ENCODE data around the gene ART4.

ART4 gene

DNA sequence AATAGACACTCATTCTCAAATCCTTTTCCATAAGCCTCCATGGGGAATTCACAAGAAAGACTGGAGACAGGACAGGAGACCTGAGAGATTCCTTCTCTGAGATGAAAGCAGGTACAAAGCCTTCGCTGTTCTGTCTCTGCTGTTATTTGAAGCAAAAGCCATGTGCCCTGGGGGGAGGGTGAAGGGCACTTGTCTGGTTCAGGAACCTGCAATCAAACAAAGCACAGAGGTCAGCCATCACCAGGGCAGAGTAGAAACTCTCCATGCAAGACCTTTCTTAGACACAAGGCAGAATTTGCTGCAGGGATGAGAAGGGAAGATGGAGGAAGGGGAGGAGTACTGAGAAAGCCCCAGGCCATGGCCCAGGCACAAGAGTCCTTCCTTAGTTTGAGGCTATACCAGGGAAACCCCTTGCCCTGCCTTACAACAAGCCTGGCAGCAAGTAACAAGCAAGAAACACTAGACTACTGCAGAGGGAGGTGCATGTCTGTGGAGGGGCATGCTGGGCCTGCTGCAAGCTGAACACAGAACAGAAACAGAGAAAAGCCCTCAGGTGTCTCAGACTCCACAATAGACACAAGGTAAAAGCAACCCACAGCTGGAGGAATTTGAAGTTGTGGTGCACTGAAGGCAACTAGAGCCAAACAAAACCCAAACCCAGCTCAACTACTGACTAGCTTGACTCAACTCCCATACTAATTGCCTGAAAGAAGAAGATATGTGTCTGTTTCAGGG lies 7.8 kb upstream of the ART4 start:
- DNase-seq, result no peak

DNA sequence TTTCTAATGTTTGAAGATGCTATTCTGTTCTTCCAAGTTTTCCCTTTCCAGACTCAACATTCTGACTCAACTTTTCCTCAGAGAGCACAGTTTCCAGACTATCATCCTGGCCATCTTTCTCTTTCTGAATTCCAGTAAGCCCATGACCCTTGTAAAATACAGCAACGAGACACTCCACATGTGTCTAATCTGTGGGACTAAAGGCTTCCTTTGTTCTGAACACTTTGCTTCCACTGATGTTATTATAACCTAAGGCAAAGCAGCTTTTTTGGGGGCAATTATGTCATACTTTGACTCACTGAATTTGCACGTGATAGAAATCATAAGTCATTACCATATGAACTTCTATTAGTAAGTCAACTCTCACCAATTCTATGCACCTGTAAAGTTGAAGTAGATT lies 6.3 kb upstream of the ART4 start:
- no peak for DNase-seq

DNA sequence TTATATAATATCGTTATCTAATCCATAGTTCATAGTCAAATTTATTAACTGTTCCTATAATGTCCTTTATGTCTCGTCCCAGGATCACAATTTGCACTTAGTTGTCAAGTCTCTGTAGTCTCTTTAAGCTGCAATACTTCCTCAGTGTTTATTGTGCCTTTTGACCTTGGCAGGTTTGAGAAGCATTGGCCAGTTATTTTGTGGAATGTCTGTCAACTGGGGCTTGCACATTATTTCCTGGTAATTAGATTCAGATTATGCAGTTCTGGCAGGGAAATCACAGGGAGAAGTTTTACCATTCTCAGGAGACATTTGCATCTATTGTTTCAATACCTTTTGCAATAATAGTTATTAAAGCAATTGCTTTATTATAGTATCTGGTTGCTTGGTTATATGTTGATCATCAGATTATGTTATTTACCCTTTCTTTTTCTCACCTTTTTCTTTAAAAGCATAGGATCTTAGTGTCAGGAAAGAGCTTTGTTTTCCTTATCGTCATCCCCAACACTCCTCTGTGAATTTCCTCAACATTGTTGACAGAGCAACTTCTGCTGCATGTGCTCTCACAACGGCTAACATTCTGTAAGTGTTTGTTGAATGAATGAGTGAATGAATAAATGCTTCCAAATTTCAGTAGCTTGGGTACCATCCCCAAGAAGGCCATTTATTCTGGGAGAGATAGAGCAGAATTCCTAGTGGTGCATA lies 3.7 kb upstream of the ART4 start:
- no peak for DNase-seq

DNA sequence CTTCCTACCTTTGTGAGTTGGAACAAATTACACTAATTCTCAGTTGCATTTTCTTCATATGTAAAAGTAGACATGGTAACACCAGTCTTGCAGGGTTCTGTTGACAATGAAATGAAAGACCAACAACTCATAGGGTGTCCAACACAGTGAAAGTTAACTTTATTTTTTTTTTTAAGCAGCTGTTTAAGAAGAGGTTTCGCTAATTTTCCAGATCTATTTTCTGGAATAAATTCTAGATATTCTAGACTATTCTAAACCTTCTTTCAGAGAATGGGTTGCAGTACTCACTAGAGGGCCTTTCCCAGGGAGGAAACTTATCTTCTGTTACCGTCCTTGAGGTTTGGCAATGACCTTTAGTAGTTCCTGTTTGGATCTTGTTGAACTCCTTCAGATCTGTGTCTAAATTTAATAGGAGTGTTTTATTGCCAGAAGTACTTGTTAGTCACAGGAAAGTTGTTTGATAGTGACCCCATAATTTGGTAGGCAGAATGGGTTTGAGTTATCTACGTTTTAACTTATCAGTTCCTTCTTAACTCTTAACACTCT lies 2.8 kb upstream of the ART4 start:
- no peak for DNase-seq

DNA sequence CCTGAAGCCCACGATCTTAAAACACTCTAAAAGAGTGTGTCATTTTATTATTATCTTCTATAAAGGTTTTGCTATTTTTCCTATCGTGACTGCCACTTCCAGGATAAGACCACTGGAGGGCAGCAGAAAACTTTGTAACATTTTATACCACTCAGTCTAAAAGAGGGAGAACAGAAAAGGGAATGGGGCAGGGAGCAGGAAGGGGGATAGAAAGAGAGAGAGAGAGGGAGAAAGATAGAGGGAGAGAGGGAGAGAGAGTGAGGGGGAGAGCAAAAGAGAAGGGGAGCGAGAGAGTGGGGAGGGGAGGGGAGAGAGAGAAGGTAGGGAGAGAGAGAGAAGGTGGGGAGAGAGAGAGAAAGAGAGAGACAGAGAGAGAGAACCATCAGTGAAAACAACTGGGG lies 2.0 kb upstream of the ART4 start:
- no peak for DNase-seq

DNA sequence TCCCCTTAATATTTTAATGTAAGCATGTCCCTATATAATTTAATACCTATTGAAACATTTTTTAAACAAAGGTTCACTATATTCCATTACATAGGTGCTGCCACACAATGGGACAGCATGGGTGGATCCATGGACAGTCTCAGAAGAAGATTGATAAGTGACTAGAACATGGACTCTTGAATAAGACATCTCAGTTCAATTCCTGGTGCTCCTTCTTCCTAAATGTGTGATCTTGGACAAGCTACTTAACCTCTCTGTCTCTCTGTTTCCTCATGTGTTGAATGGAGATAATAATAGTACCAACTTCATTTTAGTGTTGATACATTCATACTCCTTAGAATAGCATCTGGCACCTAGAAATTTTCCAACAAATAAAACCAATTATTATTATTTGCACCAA lies 1.1 kb upstream of the ART4 start:
- DNase-seq, result no peak

DNA sequence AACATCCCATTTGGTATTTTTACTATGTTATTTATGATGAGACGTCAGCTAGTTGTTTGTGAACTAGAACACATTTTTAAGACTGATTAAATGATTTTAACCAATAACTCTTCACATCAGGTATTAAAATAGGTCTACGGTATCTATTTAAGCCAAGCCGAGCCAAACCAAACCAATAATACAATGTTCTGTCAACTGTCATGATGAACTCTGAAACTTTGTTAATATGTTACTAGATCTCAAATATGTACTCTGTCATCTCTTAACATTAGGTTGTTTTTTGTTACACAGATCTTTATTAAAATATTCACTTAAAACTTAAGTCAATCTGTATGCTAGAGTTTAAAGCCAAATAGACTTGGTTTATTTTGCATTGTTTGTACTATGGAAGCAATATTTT lies 1.0 kb downstream of the ART4 start:
- no peak for DNase-seq

DNA sequence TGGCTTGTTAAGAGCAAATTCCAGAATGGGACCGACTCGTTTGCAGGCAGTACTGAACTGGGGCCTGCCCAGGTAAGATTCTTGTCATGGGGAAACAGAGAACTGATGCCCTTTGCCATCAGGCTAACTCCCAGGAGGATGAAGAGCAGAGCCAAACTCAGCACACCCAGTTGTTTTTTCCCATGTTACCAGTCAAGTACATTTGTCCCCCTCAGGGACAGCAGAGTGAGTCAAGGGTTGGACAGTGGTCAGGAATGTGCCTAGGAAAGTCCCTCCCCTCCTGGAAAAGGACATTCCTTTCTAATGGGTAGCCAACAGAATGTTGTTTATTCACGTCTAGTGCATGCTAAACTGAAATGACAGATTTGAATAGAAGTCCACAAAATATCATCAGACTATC lies 1.6 kb downstream of the ART4 start:
- DNase-seq, result no peak

DNA sequence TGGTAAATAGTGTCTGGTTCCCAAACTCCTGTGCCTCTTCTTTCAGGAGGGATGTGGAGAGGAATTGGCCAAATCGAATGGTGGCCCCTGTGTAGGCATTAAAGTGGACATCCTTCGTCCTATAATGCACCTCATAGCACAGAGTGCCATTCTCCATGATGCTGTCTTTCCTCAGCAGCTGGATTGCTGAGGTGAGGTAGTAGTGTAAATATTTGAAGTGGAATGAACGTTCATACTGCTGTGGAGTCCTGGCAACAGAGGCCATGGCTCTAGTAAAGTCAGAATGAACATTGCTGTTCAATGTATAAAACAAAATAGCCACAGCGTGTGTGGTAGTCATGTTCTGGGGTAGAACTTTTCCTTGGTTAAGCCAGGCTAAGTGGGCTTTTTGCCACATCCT lies 2.7 kb downstream of the ART4 start:
- no peak for DNase-seq

DNA sequence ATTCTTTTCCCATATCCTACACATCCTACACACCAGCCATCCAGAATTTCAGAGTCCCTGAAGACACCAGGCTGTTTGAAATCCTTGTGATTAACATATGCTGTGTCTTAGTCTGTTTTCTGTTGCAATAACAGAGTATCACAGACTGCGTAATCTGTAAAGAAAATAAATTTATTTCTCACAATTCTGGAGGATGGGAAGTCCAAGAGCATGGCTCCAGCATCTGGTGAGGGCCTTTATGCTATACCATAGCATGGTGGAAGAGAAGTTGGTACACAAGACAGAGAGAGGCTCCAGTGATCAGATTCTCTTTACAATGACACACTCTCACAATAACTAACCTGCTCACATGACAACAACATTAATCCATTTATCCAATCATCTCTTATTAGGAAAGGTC lies 4.1 kb downstream of the ART4 start:
- DNase-seq, result no peak

DNA sequence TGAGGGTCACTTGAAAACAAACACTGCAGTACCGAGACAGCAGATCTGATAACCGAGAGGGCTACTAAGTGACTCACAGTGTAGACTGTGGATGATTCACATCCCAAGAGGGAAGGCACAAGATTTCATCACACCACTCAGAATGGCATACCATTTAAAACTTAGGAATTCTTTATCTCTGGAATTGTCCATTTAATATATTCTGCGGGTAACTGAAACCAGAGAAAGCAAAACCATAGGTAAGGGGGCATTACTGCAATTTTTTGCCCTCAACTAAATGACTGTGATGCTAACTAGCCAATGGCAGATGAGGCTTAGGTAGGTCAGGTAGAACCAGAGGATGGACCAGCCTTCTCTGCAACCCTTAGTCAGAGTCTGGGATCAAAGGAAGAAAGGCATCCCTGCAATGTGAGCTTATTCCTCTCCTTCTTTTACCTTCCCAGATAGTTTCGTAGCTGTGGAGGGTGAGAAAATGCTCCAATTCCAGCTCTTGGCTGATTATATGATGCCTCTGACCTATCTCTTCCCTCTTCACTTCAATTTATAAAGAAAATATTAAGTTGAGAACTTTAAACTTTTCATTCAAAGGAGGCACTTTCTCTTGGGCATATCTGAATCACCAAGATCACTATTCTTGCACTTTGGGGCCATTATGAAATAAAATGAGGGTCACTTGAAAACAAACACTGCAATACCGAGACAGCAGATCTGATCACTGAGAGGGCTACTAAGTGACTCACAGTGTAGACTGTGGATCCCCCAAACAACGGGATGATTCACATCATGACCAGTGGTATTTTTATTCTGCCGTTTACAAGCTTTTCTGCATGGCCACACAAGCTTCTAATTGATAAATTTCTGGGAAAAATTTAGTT lies 6.8 kb downstream of the ART4 start:
- DNase-seq, result no peak

DNA sequence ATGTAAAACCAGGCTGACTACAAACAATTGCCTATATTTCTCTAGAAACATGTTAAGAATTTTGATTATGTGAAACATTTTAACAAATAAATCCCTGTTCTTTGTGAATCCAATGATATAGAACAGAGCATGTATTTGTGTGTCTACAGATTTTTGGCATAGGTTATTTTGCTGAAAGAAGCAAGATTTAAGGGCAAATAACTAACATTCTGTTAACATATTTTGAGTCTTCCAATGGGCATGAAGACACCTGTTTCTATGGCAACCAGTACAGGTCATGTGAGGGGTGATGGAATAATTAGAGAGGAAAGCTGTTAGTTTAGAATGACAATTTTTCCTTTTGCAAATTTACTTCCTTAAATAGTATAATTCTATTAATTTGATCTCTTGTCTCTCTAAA lies 8.8 kb downstream of the ART4 start:
- DNase-seq, result no peak

DNA sequence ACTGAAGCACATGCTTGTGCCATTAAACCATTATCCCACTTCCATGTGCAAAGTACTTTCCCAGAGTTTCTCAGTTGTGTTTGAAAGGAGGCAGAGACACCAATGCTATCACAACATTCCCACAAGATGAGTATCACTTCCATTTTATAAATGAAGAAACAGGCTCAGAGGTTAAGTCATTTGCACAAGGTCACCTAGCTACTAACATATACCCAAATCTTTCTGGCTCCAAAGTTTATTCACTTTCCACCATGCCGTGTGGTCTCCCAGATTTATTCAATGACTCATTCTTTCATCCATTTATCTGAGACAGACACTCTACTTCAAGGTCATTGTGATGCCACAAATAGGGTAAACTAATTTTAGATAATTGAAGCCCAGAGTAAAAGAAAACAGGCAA lies 9.4 kb downstream of the ART4 start:
- no peak for DNase-seq

DNA sequence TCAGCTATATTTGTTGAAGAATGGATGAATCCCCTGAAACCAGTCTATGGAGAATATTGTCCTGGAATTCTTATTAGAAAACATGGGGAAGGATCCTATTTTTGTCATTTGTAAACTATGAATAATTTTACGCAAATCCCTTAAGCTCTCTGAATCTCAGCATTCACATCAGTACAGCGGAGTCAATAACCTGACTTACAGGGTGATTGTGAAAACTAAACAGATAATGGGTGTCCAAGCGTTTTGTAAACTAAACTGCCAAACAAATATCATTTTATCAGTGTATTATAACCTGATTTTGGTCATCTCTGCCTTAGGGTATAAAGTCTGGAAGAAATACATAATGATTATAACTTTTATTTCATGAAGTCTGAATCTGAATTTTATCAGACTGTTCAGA lies 10.0 kb downstream of the ART4 start:
- DNase-seq, result no peak

DNA sequence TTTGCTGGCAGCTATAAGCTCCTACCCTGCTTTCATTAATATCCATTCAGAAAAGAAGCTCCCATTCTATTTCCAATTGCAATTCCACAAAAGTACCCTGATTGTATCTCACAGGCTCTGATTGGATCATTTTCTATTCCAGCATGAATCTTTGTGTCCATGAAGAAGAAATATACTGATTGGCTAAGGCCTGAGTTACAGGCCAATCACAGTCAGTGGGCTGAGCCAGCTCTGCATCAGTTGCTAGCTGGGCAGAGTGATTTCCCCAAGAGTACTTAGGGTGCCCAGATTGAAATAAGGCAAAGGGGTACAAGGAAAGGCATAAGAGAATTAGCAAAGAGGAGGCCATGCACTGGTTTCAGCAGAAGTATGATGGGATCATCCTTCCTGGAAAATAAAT lies 14.4 kb downstream of the ART4 start:
- no peak for DNase-seq

DNA sequence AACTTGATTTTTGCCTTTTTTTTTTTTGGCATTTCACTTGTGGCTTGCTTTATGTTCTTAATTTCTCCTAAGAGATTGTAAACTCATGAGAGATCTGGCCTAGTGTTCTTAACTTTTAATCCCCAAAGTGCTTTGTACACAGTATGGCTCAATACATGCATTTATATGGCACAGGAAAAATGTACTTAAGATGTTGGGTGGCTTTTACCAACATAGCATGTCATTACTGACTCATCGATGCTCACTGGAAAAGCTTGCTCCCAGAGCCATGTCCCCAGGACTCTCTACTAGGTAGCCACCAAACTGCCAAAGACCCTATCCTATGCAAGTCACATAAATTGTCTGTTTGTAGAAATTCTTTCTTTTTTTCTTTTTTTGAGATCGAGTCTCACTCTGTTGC lies 16.3 kb downstream of the ART4 start:
- DNase-seq, result no peak

DNA sequence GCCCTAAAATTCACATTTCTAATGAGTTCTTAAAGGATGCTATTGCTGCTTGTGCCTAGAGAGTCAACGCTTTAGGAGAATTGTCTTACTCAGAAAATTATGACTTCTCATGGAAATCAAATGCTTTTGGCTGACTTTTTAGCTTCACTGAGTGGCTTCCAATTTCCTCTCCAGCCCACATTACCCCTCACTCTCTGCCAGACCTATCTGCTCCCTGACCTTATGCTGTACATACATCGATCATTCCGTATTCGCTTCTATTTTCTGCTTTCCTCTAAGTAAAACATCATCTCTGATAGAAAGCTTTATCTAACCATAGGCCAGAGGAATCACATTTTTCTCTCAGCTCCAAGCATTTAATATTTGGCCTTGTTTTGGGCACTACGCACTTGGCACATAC lies 16.8 kb downstream of the ART4 start:
- no peak for DNase-seq

DNA sequence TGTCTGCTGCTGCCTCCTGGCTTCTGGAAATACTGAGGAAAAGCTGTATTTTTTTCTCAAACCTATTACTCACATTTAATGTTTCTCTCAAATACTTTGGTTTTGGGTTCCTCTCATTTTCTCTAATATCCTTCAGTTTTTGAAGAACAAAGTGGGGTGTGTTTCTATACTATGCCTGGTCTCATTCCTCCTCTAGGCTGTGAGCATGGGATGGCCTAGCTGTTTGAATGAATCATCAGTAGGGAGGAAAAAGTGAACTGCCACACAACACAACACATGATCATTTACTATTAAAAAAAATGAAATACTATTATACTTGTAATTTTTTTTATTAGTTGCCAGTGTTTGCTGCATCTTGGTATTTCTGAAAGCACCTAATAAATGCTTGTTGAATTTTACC lies 18.1 kb downstream of the ART4 start:
- no peak for DNase-seq

DNA sequence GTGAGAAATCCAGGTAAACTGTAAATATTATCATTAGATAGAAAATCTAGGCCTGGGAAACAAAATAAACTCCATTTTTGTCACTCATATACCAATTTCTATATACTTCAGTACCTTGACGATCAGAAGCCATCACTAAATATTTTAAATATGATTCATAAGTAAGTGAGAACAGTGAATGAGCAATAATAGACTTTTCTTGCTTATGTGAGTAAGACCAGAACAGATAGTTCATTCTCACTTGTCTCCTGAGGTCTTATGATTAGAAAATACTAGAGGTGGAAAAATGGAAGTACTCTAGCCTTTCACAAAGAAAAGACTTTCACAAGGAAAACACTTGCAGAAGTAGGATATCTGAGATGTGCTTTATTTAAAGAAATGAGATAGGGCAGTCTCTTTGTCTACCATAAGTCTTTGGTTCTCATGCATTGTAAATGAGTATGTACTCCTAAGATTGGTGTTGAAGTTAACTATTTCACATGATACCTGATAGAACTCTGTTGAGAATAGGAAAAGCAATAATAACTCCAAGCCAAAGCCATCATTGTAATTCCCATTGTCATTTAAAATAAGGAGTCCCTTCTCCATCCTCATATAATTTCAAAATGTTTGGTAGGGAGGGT lies 19.2 kb downstream of the ART4 start:
- no peak for DNase-seq

DNA sequence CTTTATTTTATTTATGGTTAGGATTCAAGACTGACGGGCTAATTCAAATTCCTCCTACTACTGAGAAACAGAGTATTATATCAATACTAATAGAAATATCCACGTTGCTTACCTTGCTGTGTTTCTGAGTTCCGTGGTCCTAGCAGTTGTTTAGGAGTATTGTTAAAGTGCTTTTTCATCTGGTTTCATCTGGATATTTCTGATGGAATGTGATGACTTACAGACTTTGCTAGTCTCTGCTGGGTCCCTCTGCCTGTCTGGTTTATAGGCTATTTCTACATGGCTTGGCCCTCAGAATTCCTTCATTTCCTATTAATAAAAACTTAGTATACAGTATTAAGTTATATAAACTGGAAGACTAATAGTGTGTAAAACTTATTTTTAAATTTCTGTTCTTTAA lies 29.3 kb downstream of the ART4 start, which contains the start of gene SMCO3:
SMCO3 (minus strand) TSS at position 169 of the 400 bp plus-strand sequence. CDS start 7,502 bp downstream, outside the sequence.
- DNase-seq, result no peak

DNA sequence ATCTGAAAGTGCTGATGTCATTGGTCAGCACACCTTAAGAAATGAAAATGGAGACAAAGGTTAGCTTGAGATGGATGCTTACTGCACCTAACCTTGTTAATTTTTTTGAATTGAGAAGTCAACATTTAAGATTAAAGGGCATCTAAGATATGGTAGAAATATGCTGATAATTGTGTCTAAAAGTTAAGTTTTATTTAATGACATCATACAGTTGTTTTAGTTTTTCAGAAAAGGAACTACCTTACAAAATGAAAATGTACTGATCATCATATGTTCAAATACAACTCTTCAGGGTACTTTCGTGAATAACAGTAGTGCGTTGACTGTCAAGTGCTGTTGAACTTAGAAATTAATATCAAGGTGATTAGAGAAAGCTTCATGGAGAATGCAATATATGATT lies 31.8 kb downstream of the ART4 start:
- DNase-seq, result no peak

DNA sequence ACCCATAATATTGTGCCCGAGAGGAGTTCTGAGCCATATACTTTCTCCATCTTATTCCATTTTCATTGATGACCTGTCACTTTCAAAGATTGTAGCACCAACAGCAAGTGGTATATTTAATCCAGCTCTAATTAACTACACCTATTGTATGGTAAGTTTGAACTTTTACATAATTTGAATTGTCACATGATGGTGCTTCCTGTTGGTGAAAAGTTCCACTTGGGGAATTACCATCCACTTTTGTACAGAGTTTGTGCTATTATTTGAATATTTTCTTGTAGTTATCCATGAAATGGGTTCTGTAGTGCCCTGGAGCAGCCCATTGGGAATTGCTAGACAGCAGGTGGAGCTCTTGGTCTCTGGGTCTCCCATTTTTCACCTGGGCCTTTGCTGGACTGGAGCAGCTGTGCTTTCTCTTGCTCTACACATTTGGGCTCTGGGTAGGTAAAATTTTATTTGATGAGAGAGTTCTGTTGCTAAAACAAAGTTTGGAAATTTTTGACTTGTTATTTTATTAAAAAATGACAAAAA lies 32.3 kb downstream of the ART4 start:
- no peak for DNase-seq

Measured in NCI-H187 treated with DMSO at 0.1 percent for 48 hours (cell line).